Endothelial cell of umbilical vein (primary cell): ENCODE results near the gene OR51V1. TPM values are rescaled to one million over a fixed set of nuclear protein-coding genes. Genes with fewer than 3 reads are reported as not detected.
"Not testable (repeated sequence)": the region's sequence is repeated elsewhere in the genome, so short reads cannot be mapped to it uniquely, and the experiment has no call there.

ENCODE experiments used
- BruUV-seq: library from RNA; stranded (reverse); fragments of 400-500 nt; replicated peaks from 2 replicates; lab custom pipeline; 2021; lab: Mats Ljungman, UMichigan
- CTCF ChIA-PET: fragments of 300-600, 350-600 bp; sonication (Branson Sonifier 250); formaldehyde crosslinking; loops from one replicate; lab custom pipeline; 2021; ENCODE audit warnings: antibody characterized with exemption, inconsistent platforms; lab: Charles Lee
- POLR2A ChIA-PET: fragments of 300-600, 350-600 bp; sonication (Branson Sonifier 250); formaldehyde crosslinking; loops from one replicate; lab custom pipeline; 2021; ENCODE audit warnings: antibody characterized with exemption, inconsistent platforms; lab: Charles Lee
- DNase-seq: peaks from one replicate; pipeline ENCODE4 v3.0.0-alpha.2; 2011; ENCODE audit warnings: low read depth, low spot score
- FAIRE-seq: peaks from 2 replicates; lab custom pipeline; 2011; peaks lifted over from hg19 to GRCh38; lab: Jason Lieb, UNC
- H2AFZ ChIP-seq: 2 replicates; pipeline ENCODE4 v1.6.0; 2012; ENCODE audit warnings: low read depth, low read length, control low read depth, inconsistent platforms
- H3K27ac ChIP-seq: 2 replicates; pipeline ENCODE4 v1.5.1; 2011; ENCODE audit warnings: low read depth, mild to moderate bottlenecking, control low read depth, low read length, moderate library complexity; ENCODE audit not compliant: insufficient read depth
- H3K27me3 ChIP-seq, 2 experiments: 2 replicates each; pipeline versions ENCODE4 v1.6.0 to v1.6.1; 2011; ENCODE audit warnings: low read length in 2 of 2, mixed read lengths in 1 of 2; ENCODE audit not compliant: control insufficient read depth in 2 of 2, insufficient read depth in 2 of 2
- H3K36me3 ChIP-seq, 2 experiments: 2 replicates in 1 of 2; 3 replicates in 1 of 2; pipeline ENCODE4 v1.5.1; 2011; ENCODE audit warnings: low read length in 2 of 2, mild to moderate bottlenecking in 1 of 2, moderate library complexity in 1 of 2; ENCODE audit not compliant: control insufficient read depth in 2 of 2, insufficient read depth in 2 of 2; ENCODE audit errors: extremely low read depth in 1 of 2
- H3K4me1 ChIP-seq: 3 replicates; pipeline ENCODE4 v1.5.1; 2011; ENCODE audit warnings: mild to moderate bottlenecking, low read length; ENCODE audit not compliant: control insufficient read depth, insufficient read depth; ENCODE audit errors: extremely low read depth
- H3K4me2 ChIP-seq: 2 replicates; pipeline ENCODE4 v1.6.1; 2011; ENCODE audit warnings: low read length, control low read depth, mixed read lengths; ENCODE audit not compliant: insufficient read depth
- H3K4me3 ChIP-seq, 3 experiments: fragments of 200-600 bp in 1 of 3; sonication (generic), shearing (Covaris generic) in 1 of 3; replicated peaks in 1 of 3; 2 replicates each; pipeline ENCODE4 v1.5.1; 2011 to 2016; ENCODE audit warnings: control low read depth in 3 of 3, low read length in 3 of 3, mild to moderate bottlenecking in 2 of 3, inconsistent platforms in 1 of 3, low read depth in 1 of 3, moderate library complexity in 1 of 3; ENCODE audit not compliant: insufficient read depth in 1 of 3
- H3K79me2 ChIP-seq: 2 replicates; pipeline ENCODE4 v1.6.0; 2012; ENCODE audit warnings: low read length, inconsistent platforms; ENCODE audit not compliant: control insufficient read depth, insufficient read depth
- H3K9ac ChIP-seq: replicated peaks from 2 replicates; pipeline ENCODE3; 2011; ENCODE audit warnings: low read length, control low read depth; ENCODE audit not compliant: insufficient read depth; ENCODE audit errors: extremely low read depth
- H3K9me1 ChIP-seq: replicated peaks from 3 replicates; pipeline ENCODE4 v1.6.0; 2011; ENCODE audit warnings: mild to moderate bottlenecking, low read length; ENCODE audit not compliant: control insufficient read depth, insufficient read depth; ENCODE audit errors: extremely low read depth
- H3K9me3 ChIP-seq: replicated peaks from 2 replicates; pipeline ENCODE4 v1.5.1; 2012; ENCODE audit warnings: low read length, inconsistent platforms; ENCODE audit not compliant: control insufficient read depth, insufficient read depth
- H4K20me1 ChIP-seq: replicated peaks from 2 replicates; pipeline ENCODE3; 2011; ENCODE audit warnings: mild to moderate bottlenecking, low read length; ENCODE audit not compliant: control insufficient read depth, insufficient read depth; ENCODE audit errors: extremely low read depth
- EZH2 ChIP-seq: IDR thresholded peaks from 2 replicates; pipeline ENCODE4 v1.6.1; 2012; ENCODE audit warnings: borderline replicate concordance, low read depth, mild to moderate bottlenecking, moderate library complexity, low read length, inconsistent platforms; ENCODE audit not compliant: severe bottlenecking
- MYC ChIP-seq: IDR thresholded peaks from one replicate; pipeline ENCODE4 v1.6.1; 2011; ENCODE audit warnings: mild to moderate bottlenecking, low read depth, low read length
- POLR2AphosphoS5 ChIP-seq: IDR thresholded peaks from 2 replicates; pipeline ENCODE4 v1.6.1; 2012; ENCODE audit warnings: low read depth, mild to moderate bottlenecking, control low read depth, low read length, moderate library complexity; ENCODE audit not compliant: insufficient read depth
- dilution Hi-C: fragments of 300-500 bp; cut with MboI; formaldehyde crosslinking; loops from one replicate; pipeline ENCODE4 v1.15.0; 2019; ENCODE audit warnings: low sequenced_read_pairs; ENCODE audit not compliant: extremely low pct_ligation_motif_present
- intact Hi-C: fragments of 100-400 bp; cut with micrococcal nuclease; formaldehyde crosslinking; loops from one replicate; pipeline ENCODE4 v1.10.0; 2022
- polyA plus RNA-seq, 4 experiments: library from polyadenylated mRNA; depleted of rRNA in 3 of 4; stranded (reverse) in 3 of 4; unstranded in 1 of 4; fragments of >200 nt; gene quantifications; 2 replicates each; pipeline versions ENCODE4 v1.2.1 to v1.2.3, GENCODE V29; 2011 to 2012; ENCODE audit warnings: missing spikeins in 1 of 4
- total RNA-seq: library from RNA; stranded (reverse); gene quantifications from 2 replicates; pipeline ENCODE4 v1.2.3, GENCODE V29; 2021

The OR51V1 gene
- total and polyA plus RNA-seq, 2 donors (not counting 3 experiments of a cell fraction or from before 2014, with no cell fraction given), result not detected

DNA sequence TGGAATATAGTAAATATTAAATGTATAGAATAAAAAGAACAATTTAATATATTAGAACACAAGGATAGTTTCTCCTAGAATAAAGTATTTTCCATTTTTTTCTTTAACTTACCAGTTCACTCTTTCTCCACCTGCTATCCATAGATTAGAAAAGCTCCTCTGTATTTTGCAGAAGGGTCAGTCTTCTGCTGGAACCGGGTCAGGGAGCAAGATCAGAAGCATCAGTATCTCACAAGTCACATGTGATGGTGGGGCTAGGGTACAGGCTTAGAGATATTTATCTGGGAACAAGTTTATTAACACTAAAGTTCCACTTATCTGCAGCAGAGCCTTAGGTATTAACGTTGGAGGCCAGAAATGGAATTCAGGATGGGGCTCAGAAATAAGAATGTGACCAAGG lies 28.6 kb downstream of the OR51V1 start:
- ChIA-PET CTCF (no interaction called here), POLR2A (no interaction called here)
- H3K79me2 ChIP-seq, result no peaks in the 10 kb centered on the region
- H3K4me3 ChIP-seq, result no peak overlapping the region
- H3K27ac ChIP-seq, result no peak overlapping the region
- no peak for FAIRE-seq
- dilution Hi-C loops, result no loop called here
- BruUV-seq, result no TSS peak
- H3K36me3 ChIP-seq, result no peaks in the 10 kb centered on the region
- no peaks in the 10 kb centered on the region for H3K4me1 ChIP-seq
- H3K4me2 ChIP-seq, result no peak overlapping the region
- H3K9ac ChIP-seq, result no peak overlapping the region
- intact Hi-C loops, result no loop called here
- H2AFZ ChIP-seq, result no peak overlapping the region
- H3K27me3 ChIP-seq, result no peaks in the 10 kb centered on the region
- TF ChIP-seq MYC (no peak), POLR2AphosphoS5 (no peak), EZH2 (no peak)
- no peaks in the 10 kb centered on the region for H3K9me1 ChIP-seq
- H3K9me3 ChIP-seq, result no peaks in the 10 kb centered on the region
- DNase-seq, result no peak
- H4K20me1 ChIP-seq, result no peaks in the 10 kb centered on the region

DNA sequence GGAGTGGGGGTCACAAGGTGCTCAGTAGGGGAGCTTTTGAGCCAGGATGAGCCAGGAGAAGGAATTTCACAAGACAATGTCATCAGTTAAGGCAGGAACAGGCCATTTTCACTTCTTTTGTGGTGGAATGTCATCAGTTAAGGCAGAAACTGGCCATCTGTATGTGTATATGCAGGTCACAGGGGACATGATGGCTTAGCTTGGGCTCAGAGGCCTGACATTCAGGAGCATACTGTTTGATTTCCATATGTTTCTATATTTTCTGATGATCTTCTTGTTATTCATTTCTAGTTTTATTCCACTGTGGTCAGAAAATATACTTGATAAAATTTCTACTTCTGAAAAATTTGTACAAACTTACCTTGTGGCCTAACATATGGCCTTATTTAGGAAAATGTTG lies 34.6 kb downstream of the OR51V1 start:
- H3K36me3 ChIP-seq, intact Hi-C loops, H3K79me2 ChIP-seq, CTCF ChIA-PET, H3K9ac ChIP-seq, H3K4me3 ChIP-seq, POLR2A ChIA-PET, H2AFZ ChIP-seq, H3K4me2 ChIP-seq, FAIRE-seq, H3K9me3 ChIP-seq, H3K9me1 ChIP-seq, H3K27ac ChIP-seq, H4K20me1 ChIP-seq, H3K4me1 ChIP-seq, H3K27me3 ChIP-seq, BruUV-seq, DNase-seq, dilution Hi-C loops: not testable (repeated sequence)

DNA sequence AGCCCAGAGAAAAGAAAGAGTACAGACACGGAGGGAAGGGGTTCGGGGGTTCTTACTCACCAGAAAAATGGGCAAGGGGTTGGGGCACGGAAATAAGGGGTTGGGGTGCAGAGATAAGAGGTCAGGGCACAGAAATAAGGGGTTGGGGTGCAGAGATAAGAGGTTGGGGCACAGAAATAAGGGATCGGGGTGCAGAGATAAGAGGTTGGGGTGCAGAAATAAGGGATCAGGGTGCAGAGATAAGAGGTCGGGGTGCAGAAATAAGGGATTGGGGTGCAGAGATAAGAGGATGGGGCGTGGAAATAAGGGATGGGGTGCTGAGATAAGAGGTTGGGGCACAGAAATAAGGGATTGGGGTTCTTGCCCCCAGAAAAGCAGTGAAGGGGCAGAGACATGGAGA lies 35.7 kb downstream of the OR51V1 start:
- H3K36me3 ChIP-seq, POLR2A ChIA-PET, H3K9me1 ChIP-seq, H3K4me2 ChIP-seq, DNase-seq, H3K9me3 ChIP-seq, H3K9ac ChIP-seq, H4K20me1 ChIP-seq, H2AFZ ChIP-seq, dilution Hi-C loops, intact Hi-C loops, H3K27ac ChIP-seq, H3K79me2 ChIP-seq, H3K4me1 ChIP-seq, H3K27me3 ChIP-seq, CTCF ChIA-PET, BruUV-seq, H3K4me3 ChIP-seq, FAIRE-seq: not testable (repeated sequence)

DNA sequence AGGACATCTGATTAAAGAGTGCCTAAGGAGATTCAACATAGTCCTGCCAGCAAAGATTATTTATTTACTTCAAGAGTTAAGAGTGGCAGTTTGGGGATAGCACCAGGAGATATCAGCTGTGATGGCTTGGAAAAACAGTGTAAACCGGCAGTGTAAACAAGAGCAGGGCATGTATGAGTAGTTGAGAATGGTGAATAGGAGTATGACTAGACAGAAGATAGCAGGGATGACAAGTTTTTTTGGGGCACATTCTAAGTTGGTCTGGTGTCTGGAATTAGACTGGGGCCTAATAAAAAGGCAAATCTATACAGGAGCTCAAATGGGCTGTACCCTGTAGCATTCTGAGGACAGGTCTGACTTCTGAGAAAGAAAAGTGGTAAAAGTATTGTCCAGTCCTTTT lies 39.4 kb downstream of the OR51V1 start:
- BruUV-seq, H3K9me1 ChIP-seq, dilution Hi-C loops: not testable (repeated sequence)

More for the DNA sequence above, 39.4 kb downstream of the OR51V1 start:
- H3K27me3 ChIP-seq, POLR2A ChIA-PET, intact Hi-C loops, H3K9me3 ChIP-seq, H3K27ac ChIP-seq, H3K4me1 ChIP-seq, H3K4me2 ChIP-seq, H3K9ac ChIP-seq, H4K20me1 ChIP-seq, FAIRE-seq, H3K4me3 ChIP-seq, H3K36me3 ChIP-seq, H3K79me2 ChIP-seq, H2AFZ ChIP-seq, DNase-seq, CTCF ChIA-PET: not testable (repeated sequence)
